MCF 10A (cell line): ENCODE results near the gene RABGAP1. TPM values are rescaled to one million over a fixed set of nuclear protein-coding genes. Genes with fewer than 3 reads are reported as not detected.

Experiments
- BruUV-seq: library from RNA; stranded (reverse); fragments of 400-500 nt; replicated peaks from 2 replicates; lab custom pipeline; 2021; lab: Mats Ljungman, UMichigan
- CTCF ChIA-PET: fragments of 300-600 bp; sonication (Branson Sonifier 250); formaldehyde crosslinking; extraction: SDS; loops from one replicate; lab custom pipeline; 2021; ENCODE audit warnings: antibody characterized with exemption, inconsistent platforms; lab: Yijun Ruan, JAX
- POLR2A ChIA-PET: fragments of 300-600, 350-650 bp; sonication (Branson Sonifier 250); formaldehyde crosslinking; extraction: SDS; loops from one replicate; lab custom pipeline; 2020; ENCODE audit warnings: antibody characterized with exemption, inconsistent platforms; lab: Yijun Ruan, JAX
- DNase-seq: peaks from one replicate; pipeline ENCODE4 v3.0.0-alpha.2; 2018; ENCODE audit not compliant: unreplicated experiment
- H3K27ac Mint-ChIP-seq: one replicate; pipeline ENCODE4 v1.8.0; 2022; ENCODE audit warnings: mild to moderate bottlenecking, low read depth, mixed read lengths; ENCODE audit not compliant: unreplicated experiment
- H3K27me3 Mint-ChIP-seq: one replicate; pipeline ENCODE4 v1.8.0; 2022; ENCODE audit warnings: mixed read lengths; ENCODE audit not compliant: insufficient read depth, unreplicated experiment
- H3K36me3 Mint-ChIP-seq: one replicate; pipeline ENCODE4 v1.8.0; 2022; ENCODE audit warnings: mild to moderate bottlenecking, moderate library complexity, mixed read lengths; ENCODE audit not compliant: insufficient read depth, unreplicated experiment
- H3K4me1 Mint-ChIP-seq: one replicate; pipeline ENCODE4 v1.8.0; 2022; ENCODE audit warnings: mixed read lengths; ENCODE audit not compliant: insufficient read depth, unreplicated experiment
- H3K4me3 Mint-ChIP-seq: one replicate; pipeline ENCODE4 v1.8.0; 2022; ENCODE audit warnings: mild to moderate bottlenecking, moderate library complexity, mixed read lengths; ENCODE audit not compliant: unreplicated experiment
- H3K9me3 Mint-ChIP-seq: one replicate; pipeline ENCODE4 v1.8.0; 2022; ENCODE audit warnings: mixed read lengths; ENCODE audit not compliant: unreplicated experiment
- CTCF ChIP-seq: fragments of 200-600 bp; IDR thresholded peaks from one replicate; pipeline ENCODE4 v1.8.0; 2022; ENCODE audit warnings: antibody characterized with exemption, mild to moderate bottlenecking; ENCODE audit not compliant: unreplicated experiment
- intact Hi-C: fragments of 100-400 bp; cut with micrococcal nuclease; formaldehyde crosslinking; loops from 2 replicates; pipeline ENCODE4 v1.14.1; 2022
- total RNA-seq: library from RNA; stranded (reverse); gene quantifications from 2 replicates; pipeline ENCODE4 v1.2.3, GENCODE V29; 2022

RABGAP1 gene
- total RNA-seq, 1 experiment from 2014 or later = 43.1 TPM

GRCh38 chr9:123080444-123080843 lies 139.6 kb downstream of the RABGAP1 start:
- BruUV-seq = no TSS peak
- no peak overlapping the region for H3K27ac Mint-ChIP-seq
- no peak for DNase-seq

GRCh38 chr9:123081824-123082223 lies 141.0 kb downstream of the RABGAP1 start:
- POLR2A ChIA-PET = interaction anchor here (1.0 kb wide), 1 partner anchor 11 kb away, joined by 3 read pairs; no protein-coding TSS in a partner anchor
- peak; percentile 50 for DNase-seq
- H3K27ac Mint-ChIP-seq = peak overlapping the region; percentile 13
- intact Hi-C loops = loop anchor here (1.0 kb wide), 2 partner anchors 143 to 268 kb away; no protein-coding TSS in a partner anchor
- H3K4me1 Mint-ChIP-seq = no peaks in the 10 kb centered on the region
- TF ChIP-seq CTCF = peak; percentile 46
- no peak overlapping the region for H3K4me3 Mint-ChIP-seq
- peaks cover 81% of the 10 kb centered on the region for H3K36me3 Mint-ChIP-seq
- no peaks in the 10 kb centered on the region for H3K27me3 Mint-ChIP-seq
- BruUV-seq = no TSS peak
- CTCF ChIA-PET = interaction anchor here (0.6 to 6.6 kb wide), 17 partner anchors 10 to 617 kb away, joined by 3 to 82 read pairs (median 6); partner anchors contain the start of gene CRB2
- H3K9me3 Mint-ChIP-seq = no peaks in the 10 kb centered on the region

More at GRCh38 chr9:123080444-123080843, 139.6 kb downstream of the RABGAP1 start:
- POLR2A ChIA-PET = interaction anchor here (1.0 kb wide), 1 partner anchor 9 kb away, joined by 4 read pairs; no protein-coding TSS in a partner anchor
- Mint-ChIP-seq H3K4me1 (no peaks in the 10 kb centered on the region), H3K4me3 (no peak overlapping the region), H3K9me3 (no peaks in the 10 kb centered on the region), H3K27me3 (no peaks in the 10 kb centered on the region), H3K36me3 (peaks cover 73% of the 10 kb centered on the region)
- no peak for TF ChIP-seq CTCF
- intact Hi-C loops = no loop called here
- CTCF ChIA-PET = interaction anchor here (0.9 to 6.6 kb wide), 7 partner anchors 11 to 269 kb away, joined by 3 to 82 read pairs (median 6); no protein-coding TSS in a partner anchor

GRCh38 chr9:123083680-123084079 lies 142.9 kb downstream of the RABGAP1 start:
- intact Hi-C loops = no loop called here
- no peak for DNase-seq
- Mint-ChIP-seq H3K4me3 (no peak overlapping the region), H3K4me1 (no peaks in the 10 kb centered on the region), H3K27ac (no peak overlapping the region), H3K9me3 (no peaks in the 10 kb centered on the region), H3K27me3 (no peaks in the 10 kb centered on the region), H3K36me3 (peaks cover 88% of the 10 kb centered on the region)
- BruUV-seq = no TSS peak
- ChIA-PET POLR2A (no interaction called here), CTCF (interaction anchor here (0.9 to 6.6 kb wide), 3 partner anchors 10 to 266 kb away, joined by 3 to 82 read pairs (median 3); no protein-coding TSS in a partner anchor)
- TF ChIP-seq CTCF = no peak

- H3K27me3 Mint-ChIP-seq = no peaks in the 10 kb centered on the region
- no peak overlapping the region for H3K4me3 Mint-ChIP-seq
- BruUV-seq = no TSS peak
- no peaks in the 10 kb centered on the region for H3K4me1 Mint-ChIP-seq
- TF ChIP-seq CTCF = no peak
- peaks cover 89% of the 10 kb centered on the region for H3K36me3 Mint-ChIP-seq
- ChIA-PET POLR2A (no interaction called here), CTCF (interaction anchor here (0.6 to 6.6 kb wide), 4 partner anchors 9 to 265 kb away, joined by 3 to 82 read pairs (median 4); no protein-coding TSS in a partner anchor)
- DNase-seq = no peak
- H3K27ac Mint-ChIP-seq = no peak overlapping the region
- intact Hi-C loops = no loop called here
- no peaks in the 10 kb centered on the region for H3K9me3 Mint-ChIP-seq
Observed at GRCh38 chr9:123084256-123084655, 143.4 kb downstream of the RABGAP1 start.
